ENCODE data around the gene ILKAP.

The ILKAP gene

DNA sequence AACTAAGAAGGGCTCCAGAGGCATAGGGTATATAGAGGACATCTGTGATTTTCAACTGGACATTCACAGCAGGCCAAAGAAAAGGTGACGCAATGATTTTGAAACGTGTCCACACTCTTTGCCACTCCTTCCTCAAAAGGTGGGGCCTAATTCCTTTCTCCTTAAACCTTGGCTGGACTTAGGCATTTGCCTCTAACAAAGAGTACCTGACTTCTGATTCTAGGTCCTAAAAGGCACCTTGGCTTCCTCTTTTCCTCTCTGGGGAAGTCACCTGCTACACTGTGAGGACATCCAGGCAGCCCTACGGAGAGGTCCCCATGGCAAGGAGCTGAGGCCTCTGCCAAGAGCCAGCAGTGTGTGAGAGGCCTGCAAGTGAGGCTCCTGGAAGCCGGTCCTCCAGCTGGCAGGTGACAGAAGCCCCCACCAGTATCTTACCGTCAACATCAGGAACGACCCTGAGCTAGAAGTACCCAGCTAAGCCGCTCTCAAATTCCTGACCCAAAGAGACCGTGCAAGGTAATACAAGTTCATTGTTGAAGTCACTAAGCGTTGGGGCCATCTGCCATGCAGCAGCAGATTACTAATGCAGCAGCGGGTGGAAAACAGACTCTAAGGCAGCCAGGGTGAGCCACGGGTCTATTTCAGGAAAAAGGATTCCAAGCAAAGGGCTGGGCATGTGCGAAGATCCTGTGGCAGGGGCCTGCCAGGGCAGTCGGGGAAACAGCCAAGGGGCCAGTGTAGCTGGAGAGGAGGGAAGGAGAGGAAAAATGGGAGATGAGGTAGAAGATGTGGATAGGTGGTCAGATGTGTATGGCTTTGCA, 43.7 kb upstream of the ILKAP start:
- H3K4me3 ChIP-seq (ENCODE audit: low read depth, low read length), result no peak overlapping the region
- TF ChIP-seq, protein P1, sequence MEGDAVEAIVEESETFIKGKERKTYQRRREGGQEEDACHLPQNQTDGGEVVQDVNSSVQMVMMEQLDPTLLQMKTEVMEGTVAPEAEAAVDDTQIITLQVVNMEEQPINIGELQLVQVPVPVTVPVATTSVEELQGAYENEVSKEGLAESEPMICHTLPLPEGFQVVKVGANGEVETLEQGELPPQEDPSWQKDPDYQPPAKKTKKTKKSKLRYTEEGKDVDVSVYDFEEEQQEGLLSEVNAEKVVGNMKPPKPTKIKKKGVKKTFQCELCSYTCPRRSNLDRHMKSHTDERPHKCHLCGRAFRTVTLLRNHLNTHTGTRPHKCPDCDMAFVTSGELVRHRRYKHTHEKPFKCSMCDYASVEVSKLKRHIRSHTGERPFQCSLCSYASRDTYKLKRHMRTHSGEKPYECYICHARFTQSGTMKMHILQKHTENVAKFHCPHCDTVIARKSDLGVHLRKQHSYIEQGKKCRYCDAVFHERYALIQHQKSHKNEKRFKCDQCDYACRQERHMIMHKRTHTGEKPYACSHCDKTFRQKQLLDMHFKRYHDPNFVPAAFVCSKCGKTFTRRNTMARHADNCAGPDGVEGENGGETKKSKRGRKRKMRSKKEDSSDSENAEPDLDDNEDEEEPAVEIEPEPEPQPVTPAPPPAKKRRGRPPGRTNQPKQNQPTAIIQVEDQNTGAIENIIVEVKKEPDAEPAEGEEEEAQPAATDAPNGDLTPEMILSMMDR (IDR thresholded peaks at IDR 0.05; ENCODE audit: low read depth, low read length), result no peak

GRCh38 chr2:238244151-238244550, 40.7 kb upstream of the ILKAP start:
- no peak overlapping the region for H3K4me3 ChIP-seq (ENCODE audit: low read depth, low read length)
- TF ChIP-seq, protein P1 (IDR thresholded peaks at IDR 0.05; ENCODE audit: low read depth, low read length), result no peak

DNA sequence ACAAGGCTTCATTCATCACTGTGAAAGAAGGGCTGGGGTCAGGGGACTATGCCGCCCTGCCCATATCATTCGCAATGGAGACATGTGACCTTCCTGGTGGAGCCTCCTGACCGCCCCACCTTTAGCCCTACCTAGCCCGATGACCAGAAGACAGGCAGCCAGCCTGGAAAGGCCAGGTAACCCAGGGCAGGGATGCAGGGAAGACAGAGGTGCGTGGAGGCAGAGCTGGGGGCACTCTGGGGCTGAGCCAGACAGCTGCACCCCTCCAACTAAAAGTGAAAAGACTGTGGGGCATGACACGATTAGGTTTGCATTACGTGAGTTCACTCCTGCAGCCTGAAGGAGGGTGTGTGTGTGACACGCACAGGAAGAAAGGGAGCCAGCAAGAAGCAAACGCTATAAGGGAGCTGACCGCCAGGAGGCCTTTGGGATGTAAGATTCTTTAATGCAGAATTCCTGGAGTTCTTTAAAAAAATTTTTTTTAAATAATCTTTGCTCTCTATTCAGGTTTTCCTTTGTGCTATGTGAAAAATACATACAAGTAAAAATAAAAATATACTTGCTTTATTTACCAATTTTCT, 40.1 kb upstream of the ILKAP start:
- TF ChIP-seq, protein P1 (IDR thresholded peaks at IDR 0.05; ENCODE audit: low read depth, low read length), result no peak
- no peak overlapping the region for H3K4me3 ChIP-seq (ENCODE audit: low read depth, low read length)

- no peak overlapping the region for H3K4me3 ChIP-seq (ENCODE audit: low read depth, low read length)
- TF ChIP-seq, protein P1 (IDR thresholded peaks at IDR 0.05; ENCODE audit: low read depth, low read length), result no peak
Measured at GRCh38 chr2:238242731-238243495, 39.4 kb upstream of the ILKAP start.

DNA sequence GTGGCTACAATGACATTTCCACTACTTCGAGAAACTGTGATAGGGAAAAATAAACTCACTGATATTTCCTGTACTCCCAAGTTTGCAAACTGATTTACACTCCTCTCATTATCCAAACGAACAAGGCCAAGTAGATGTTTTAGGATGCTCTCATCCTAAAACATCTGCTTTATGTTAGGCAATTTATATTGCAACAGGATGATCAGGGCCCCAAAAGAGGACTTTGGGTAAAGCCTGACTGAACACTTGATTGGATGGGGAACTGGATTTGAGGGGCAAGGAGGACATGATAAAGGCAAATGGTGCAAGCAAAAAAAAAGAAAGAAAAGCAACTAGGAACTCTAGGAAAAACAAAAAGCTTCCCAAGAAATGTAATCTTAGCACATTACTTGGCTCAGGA, 38.5 kb upstream of the ILKAP start:
- TF ChIP-seq, protein P1 (IDR thresholded peaks at IDR 0.05; ENCODE audit: low read depth, low read length), result no peak
- H3K4me3 ChIP-seq (ENCODE audit: low read depth, low read length), result no peak overlapping the region

GRCh38 chr2:238240757-238241711, 37.5 kb upstream of the ILKAP start:
- H3K4me3 ChIP-seq (ENCODE audit: low read depth, low read length), result no peak overlapping the region
- TF ChIP-seq, protein P1 (IDR thresholded peaks at IDR 0.05; ENCODE audit: low read depth, low read length), result no peak

Measured in WI38 (cell line).